GM12891 (cell line): ENCODE measurements around the gene CRTC1.

ENCODE experiments used
- PAX5 ChIP-seq: IDR thresholded peaks from 2 replicates; pipeline ENCODE4 v1.6.1; 2011; ENCODE audit warnings: low read length, moderate library complexity, mild to moderate bottlenecking; ENCODE audit not compliant: insufficient read depth, severe bottlenecking
- POLR2A ChIP-seq: IDR thresholded peaks from 2 replicates; pipeline ENCODE4 v1.6.1; 2011; ENCODE audit warnings: low read depth, low read length, control low read depth
- POLR2AphosphoS5 ChIP-seq: IDR thresholded peaks from 2 replicates; pipeline ENCODE4 v1.6.1; 2011; ENCODE audit warnings: low read depth, low read length, control low read depth
- SPI1 ChIP-seq: IDR thresholded peaks from 2 replicates; pipeline ENCODE4 v1.6.1; 2011; ENCODE audit warnings: low read depth, low read length, control low read depth
- TAF1 ChIP-seq: IDR thresholded peaks from 2 replicates; pipeline ENCODE4 v1.6.1; 2011; ENCODE audit warnings: low read depth, low read length, control low read depth

DNA sequence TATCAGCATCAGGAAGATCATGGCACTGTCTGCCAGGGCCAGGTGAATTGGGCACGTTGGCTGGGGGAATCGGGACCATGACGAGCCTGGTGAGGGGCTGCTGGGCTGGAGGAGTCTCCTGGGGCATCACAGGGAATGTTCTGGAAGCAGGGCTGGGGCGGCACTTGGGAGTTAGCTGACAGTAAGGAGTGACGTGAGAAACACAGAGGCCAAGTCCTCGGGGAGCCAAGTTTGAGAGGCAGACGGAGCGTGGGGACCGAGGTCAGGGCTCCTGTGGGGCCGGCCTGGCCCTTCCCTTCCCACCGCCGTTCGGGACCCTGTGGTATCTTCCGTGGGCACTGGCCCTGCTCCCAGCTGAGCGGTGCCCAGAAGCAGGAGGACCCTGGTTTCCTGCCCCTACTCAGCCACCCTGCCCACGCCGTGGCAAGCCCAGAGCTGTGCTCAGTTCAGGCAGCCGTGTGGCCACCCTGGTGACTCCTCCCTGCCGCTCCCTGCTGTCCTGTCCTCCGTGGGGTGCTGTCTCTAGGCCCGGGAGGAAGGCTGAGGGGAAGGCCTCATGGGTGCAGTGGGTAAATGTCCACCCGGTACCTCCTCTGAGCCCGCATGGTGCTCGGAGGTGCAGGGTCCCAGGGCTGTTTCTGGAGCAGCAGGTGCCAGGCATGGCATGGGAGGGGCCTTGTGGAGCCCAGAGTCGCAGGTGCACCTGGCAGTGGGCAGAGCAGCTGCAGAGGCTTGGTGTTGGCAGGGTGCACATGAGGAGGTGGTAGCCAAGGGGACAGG, 25.2 kb downstream of the CRTC1 start:
- no peak for TF ChIP-seq TAF1
- no peak for TF ChIP-seq POLR2AphosphoS5
- no peak for TF ChIP-seq POLR2A
- no peak for TF ChIP-seq PAX5
- TF ChIP-seq SPI1 = no peak
